WTC11 (cell line): ENCODE results near the gene SYT7. TPM values are rescaled to one million over a fixed set of nuclear protein-coding genes. Genes with fewer than 3 reads are reported as not detected.

Experiments used
- ATAC-seq: fragments of 200-7000 bp; cut with Tn5 transposase; 2 replicates; pipeline ENCODE4 v1.10.0; 2021; ENCODE audit warnings: mild to moderate bottlenecking, moderate library complexity
- CTCF ChIA-PET: fragments of 300-600 bp; sonication (Branson Sonifier 250); formaldehyde crosslinking; loops from one replicate; lab custom pipeline; 2021; ENCODE audit warnings: antibody characterized with exemption; lab: Charles Lee
- POLR2A ChIA-PET: fragments of 350-600 bp; sonication (Branson Sonifier 250); formaldehyde crosslinking; loops from one replicate; lab custom pipeline; 2021; ENCODE audit warnings: antibody characterized with exemption; lab: Charles Lee
- DNase-seq: peaks from one replicate; pipeline ENCODE4 v3.0.0; 2021; ENCODE audit warnings: low spot score
- H3K27ac Mint-ChIP-seq: 2 replicates; pipeline ENCODE4 v1.8.0; 2021; ENCODE audit warnings: mixed read lengths
- H3K27me3 Mint-ChIP-seq: 2 replicates; pipeline ENCODE4 v1.8.0; 2021; ENCODE audit warnings: low read depth, mild to moderate bottlenecking, moderate library complexity, mixed read lengths
- H3K36me3 Mint-ChIP-seq: 2 replicates; pipeline ENCODE4 v1.8.0; 2021; ENCODE audit warnings: mixed read lengths
- H3K4me1 Mint-ChIP-seq: 2 replicates; pipeline ENCODE4 v1.8.0; 2022; ENCODE audit warnings: mixed read lengths
- H3K4me3 Mint-ChIP-seq: 2 replicates; pipeline ENCODE4 v1.8.0; 2021; ENCODE audit warnings: mild to moderate bottlenecking, moderate library complexity, mixed read lengths
- H3K9me3 Mint-ChIP-seq: 2 replicates; pipeline ENCODE4 v1.8.0; 2021; ENCODE audit warnings: mixed read lengths
- ESRRA ChIP-seq: sonication (generic); formaldehyde crosslinking; IDR thresholded peaks from 2 replicates; pipeline ENCODE4 v1.8.1; 2022; ENCODE audit warnings: mild to moderate bottlenecking, missing genetic modification reagents, borderline replicate concordance
- ETV6 ChIP-seq: sonication (generic); formaldehyde crosslinking; IDR thresholded peaks from 2 replicates; pipeline ENCODE4 v1.8.1; 2022; ENCODE audit warnings: mild to moderate bottlenecking, missing genetic modification reagents
- FOXP1 ChIP-seq: sonication (generic); formaldehyde crosslinking; IDR thresholded peaks from 2 replicates; pipeline ENCODE4 v1.8.0; 2022; ENCODE audit warnings: missing genetic modification reagents, mild to moderate bottlenecking, moderate library complexity, borderline replicate concordance
- MXD4 ChIP-seq: fragments of 250-450 bp; sonication (Bioruptor Pico); IDR thresholded peaks from 2 replicates; pipeline ENCODE4 v1.8.0; 2021; ENCODE audit warnings: mild to moderate bottlenecking, moderate library complexity, borderline replicate concordance
- MYBL2 ChIP-seq: sonication (generic); formaldehyde crosslinking; IDR thresholded peaks from 2 replicates; pipeline ENCODE4 v1.8.1; 2023; ENCODE audit warnings: mild to moderate bottlenecking, moderate library complexity, missing genetic modification reagents
- NFE2L1 ChIP-seq: sonication (generic); formaldehyde crosslinking; IDR thresholded peaks from 2 replicates; pipeline ENCODE4 v1.8.1; 2023; ENCODE audit warnings: missing genetic modification reagents
- RELA ChIP-seq: sonication (generic); formaldehyde crosslinking; IDR thresholded peaks from 2 replicates; pipeline ENCODE4 v1.8.1; 2022; ENCODE audit warnings: missing genetic modification reagents, mild to moderate bottlenecking, borderline replicate concordance
- RORB ChIP-seq: fragments of 250-450 bp; sonication (Bioruptor Pico); IDR thresholded peaks from 2 replicates; pipeline ENCODE4 v1.9.0; 2021; ENCODE audit warnings: mild to moderate bottlenecking
- ZNF121 ChIP-seq: sonication (generic); formaldehyde crosslinking; IDR thresholded peaks from 2 replicates; pipeline ENCODE4 v1.8.0; 2023; ENCODE audit warnings: missing genetic modification reagents
- ZNF416 ChIP-seq: fragments of 250-450 bp; sonication (Bioruptor Pico); IDR thresholded peaks from 2 replicates; pipeline ENCODE4 v1.9.0; 2021; ENCODE audit warnings: mild to moderate bottlenecking, inconsistent platforms
- ZNF423 ChIP-seq: fragments of 250-450 bp; sonication (Bioruptor Pico); IDR thresholded peaks from 2 replicates; pipeline ENCODE4 v2.1.2; 2022; ENCODE audit warnings: mild to moderate bottlenecking, moderate library complexity
- total RNA-seq: library from RNA; stranded (reverse); gene quantifications from 3 replicates; pipeline ENCODE4 v1.2.3, GENCODE V29; 2021
- TF ChIP-seq, protein P1 (sequence below): fragments of 200-600 bp; IDR thresholded peaks from 2 replicates; pipeline ENCODE4 v1.8.0; 2022; ENCODE audit warnings: antibody characterized with exemption
- TF ChIP-seq, protein P2 (sequence below): sonication (generic); formaldehyde crosslinking; IDR thresholded peaks from 2 replicates; pipeline ENCODE4 v1.8.1; 2023; ENCODE audit warnings: mild to moderate bottlenecking, missing genetic modification reagents, borderline replicate concordance
- TF ChIP-seq, protein P3 (sequence below): sonication (generic); formaldehyde crosslinking; IDR thresholded peaks from 2 replicates; pipeline ENCODE4 v1.8.1; 2022; ENCODE audit warnings: missing genetic modification reagents, borderline replicate concordance
- TF ChIP-seq, protein P4 (sequence below): fragments of 250-450 bp; sonication (Bioruptor Pico); IDR thresholded peaks from 2 replicates; pipeline ENCODE4 v1.9.0; 2021; ENCODE audit warnings: mild to moderate bottlenecking
- TF ChIP-seq, protein P5 (sequence below): sonication (generic); formaldehyde crosslinking; IDR thresholded peaks from 2 replicates; pipeline ENCODE4 v1.8.0; 2022; ENCODE audit warnings: mild to moderate bottlenecking, missing genetic modification reagents

SYT7 gene
- total RNA-seq, 1 experiment from 2014 or later, result 12.5 TPM

DNA sequence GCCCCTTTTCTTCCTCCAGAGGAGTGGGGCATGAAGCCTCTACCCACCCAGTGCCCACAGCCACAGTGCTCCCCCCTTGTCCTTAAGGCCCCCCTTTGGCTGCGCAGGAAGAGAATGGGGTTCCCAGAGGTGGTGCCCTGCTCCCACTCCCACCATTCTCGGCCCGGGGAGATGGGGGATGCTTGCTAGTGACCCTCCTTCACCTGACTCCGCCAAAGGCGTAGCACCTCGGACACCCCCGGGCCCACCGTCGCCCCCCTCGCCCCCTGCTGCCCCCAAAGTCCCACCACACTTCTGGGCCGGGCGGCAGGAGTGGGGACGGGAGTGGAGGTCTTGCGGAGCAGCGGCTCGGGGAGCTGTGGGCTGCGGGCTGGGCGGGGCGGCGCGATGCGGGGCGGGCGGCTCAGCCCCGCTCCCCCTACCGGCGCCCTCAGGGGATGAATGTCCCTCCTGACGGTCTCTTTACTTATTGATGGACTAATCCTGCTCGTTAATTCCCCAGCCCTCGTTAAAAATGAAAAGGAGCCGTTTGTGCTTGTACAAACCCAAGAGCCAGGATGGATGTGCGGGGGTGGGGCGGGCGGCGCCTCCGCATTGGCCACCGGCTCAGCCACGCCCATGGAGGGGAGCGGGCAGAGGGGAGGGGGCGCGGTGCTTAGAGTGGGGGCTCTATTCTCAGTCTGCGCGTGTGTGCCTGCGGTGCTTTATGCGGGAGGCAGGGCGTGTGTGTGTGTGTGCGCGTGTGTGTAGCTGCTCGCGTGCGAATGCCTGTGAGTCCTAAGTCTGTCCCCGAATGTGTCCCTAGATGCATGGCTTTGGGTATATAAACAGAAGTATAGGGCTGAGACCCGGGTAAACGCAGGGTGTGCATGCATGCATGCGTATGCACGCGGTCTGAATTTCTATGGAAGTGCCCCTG is 25.6 kb downstream of the SYT7 start:
- Mint-ChIP-seq H3K9me3 (no peaks in the 10 kb centered on the region), H3K27ac (no peak overlapping the region)
- TF ChIP-seq, protein P1, sequence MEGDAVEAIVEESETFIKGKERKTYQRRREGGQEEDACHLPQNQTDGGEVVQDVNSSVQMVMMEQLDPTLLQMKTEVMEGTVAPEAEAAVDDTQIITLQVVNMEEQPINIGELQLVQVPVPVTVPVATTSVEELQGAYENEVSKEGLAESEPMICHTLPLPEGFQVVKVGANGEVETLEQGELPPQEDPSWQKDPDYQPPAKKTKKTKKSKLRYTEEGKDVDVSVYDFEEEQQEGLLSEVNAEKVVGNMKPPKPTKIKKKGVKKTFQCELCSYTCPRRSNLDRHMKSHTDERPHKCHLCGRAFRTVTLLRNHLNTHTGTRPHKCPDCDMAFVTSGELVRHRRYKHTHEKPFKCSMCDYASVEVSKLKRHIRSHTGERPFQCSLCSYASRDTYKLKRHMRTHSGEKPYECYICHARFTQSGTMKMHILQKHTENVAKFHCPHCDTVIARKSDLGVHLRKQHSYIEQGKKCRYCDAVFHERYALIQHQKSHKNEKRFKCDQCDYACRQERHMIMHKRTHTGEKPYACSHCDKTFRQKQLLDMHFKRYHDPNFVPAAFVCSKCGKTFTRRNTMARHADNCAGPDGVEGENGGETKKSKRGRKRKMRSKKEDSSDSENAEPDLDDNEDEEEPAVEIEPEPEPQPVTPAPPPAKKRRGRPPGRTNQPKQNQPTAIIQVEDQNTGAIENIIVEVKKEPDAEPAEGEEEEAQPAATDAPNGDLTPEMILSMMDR, result peak; percentile 49; the same call in 1 of the 2 replicates
- TF ChIP-seq RORB (CRISPR knock-in tag) (no peak), FOXP1 (CRISPR knock-in tag) (0 out of 2 replicates have a peak, but pooled peaks have one; percentile 40), ETV6 (CRISPR knock-in tag) (no peak)
- TF ChIP-seq, protein P2, sequence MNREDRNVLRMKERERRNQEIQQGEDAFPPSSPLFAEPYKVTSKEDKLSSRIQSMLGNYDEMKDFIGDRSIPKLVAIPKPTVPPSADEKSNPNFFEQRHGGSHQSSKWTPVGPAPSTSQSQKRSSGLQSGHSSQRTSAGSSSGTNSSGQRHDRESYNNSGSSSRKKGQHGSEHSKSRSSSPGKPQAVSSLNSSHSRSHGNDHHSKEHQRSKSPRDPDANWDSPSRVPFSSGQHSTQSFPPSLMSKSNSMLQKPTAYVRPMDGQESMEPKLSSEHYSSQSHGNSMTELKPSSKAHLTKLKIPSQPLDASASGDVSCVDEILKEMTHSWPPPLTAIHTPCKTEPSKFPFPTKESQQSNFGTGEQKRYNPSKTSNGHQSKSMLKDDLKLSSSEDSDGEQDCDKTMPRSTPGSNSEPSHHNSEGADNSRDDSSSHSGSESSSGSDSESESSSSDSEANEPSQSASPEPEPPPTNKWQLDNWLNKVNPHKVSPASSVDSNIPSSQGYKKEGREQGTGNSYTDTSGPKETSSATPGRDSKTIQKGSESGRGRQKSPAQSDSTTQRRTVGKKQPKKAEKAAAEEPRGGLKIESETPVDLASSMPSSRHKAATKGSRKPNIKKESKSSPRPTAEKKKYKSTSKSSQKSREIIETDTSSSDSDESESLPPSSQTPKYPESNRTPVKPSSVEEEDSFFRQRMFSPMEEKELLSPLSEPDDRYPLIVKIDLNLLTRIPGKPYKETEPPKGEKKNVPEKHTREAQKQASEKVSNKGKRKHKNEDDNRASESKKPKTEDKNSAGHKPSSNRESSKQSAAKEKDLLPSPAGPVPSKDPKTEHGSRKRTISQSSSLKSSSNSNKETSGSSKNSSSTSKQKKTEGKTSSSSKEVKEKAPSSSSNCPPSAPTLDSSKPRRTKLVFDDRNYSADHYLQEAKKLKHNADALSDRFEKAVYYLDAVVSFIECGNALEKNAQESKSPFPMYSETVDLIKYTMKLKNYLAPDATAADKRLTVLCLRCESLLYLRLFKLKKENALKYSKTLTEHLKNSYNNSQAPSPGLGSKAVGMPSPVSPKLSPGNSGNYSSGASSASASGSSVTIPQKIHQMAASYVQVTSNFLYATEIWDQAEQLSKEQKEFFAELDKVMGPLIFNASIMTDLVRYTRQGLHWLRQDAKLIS, result no peak
- TF ChIP-seq, all 79 proteins: peak for 2
- Mint-ChIP-seq H3K27me3 (peaks cover 30% of the 10 kb centered on the region), H3K4me1 (peaks cover 39% of the 10 kb centered on the region), H3K4me3 (peak overlapping the region; percentile 70), H3K36me3 (no peaks in the 10 kb centered on the region)
- POLR2A ChIA-PET, result interaction anchor here (0.6 kb wide), 1 partner anchor 9 kb away, joined by 3 read pairs; no protein-coding TSS in a partner anchor
- DNase-seq, result peak; percentile 66
- peak; percentile 64 for ATAC-seq
- CTCF ChIA-PET, result interaction anchor here (0.6 to 7.8 kb wide), 19 partner anchors 8 to 1005 kb away, joined by 3 to 58 read pairs (median 4); no protein-coding TSS in a partner anchor

DNA sequence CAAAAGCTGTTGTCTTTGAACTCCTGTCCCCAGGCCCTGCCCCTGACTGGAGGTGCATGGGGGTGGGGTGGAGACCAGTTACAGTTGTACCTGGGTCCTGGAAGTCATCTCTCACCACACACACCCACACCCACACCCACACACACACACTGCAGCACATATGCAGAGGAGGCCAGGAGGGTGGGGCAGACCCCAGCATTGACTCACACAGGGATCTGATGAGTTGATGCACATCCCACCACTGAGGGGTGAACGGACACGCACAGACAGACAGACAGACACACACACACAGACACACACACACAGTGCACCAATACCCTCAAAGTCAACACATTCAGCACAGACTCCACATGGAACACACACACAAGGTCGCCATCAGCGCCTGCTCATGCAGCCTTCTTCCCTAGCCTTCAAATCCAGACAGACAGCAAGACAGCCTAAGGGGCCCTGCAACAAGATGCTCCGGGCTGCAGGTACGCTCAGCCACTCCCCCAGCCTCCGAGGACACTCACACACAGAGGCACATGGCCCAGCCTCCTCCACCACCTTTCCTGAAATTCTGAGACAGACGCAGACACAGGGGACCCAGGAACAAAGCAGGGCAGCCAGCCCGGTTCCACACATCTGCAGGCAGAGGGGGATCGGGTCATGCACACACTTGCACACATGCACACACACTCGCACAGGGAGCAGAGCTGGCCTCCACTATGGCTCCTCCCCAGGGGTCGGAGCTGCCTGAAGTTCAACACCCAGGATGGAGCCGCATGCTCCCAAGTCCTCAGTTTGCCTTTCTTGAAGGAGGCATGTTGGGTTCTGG is 26.5 kb downstream of the SYT7 start:
- no peak for ATAC-seq
- Mint-ChIP-seq H3K9me3 (no peaks in the 10 kb centered on the region), H3K4me1 (peaks cover 39% of the 10 kb centered on the region), H3K36me3 (no peaks in the 10 kb centered on the region), H3K27ac (no peak overlapping the region), H3K4me3 (peak overlapping the region; percentile 41), H3K27me3 (peaks cover 30% of the 10 kb centered on the region)
- no peak for DNase-seq
- POLR2A ChIA-PET, result no interaction called here
- CTCF ChIA-PET, result interaction anchor here (0.6 to 7.8 kb wide), 20 partner anchors 9 to 1004 kb away, joined by 3 to 58 read pairs (median 4); no protein-coding TSS in a partner anchor
- TF ChIP-seq ZNF423, result no peak
- TF ChIP-seq, protein P3, sequence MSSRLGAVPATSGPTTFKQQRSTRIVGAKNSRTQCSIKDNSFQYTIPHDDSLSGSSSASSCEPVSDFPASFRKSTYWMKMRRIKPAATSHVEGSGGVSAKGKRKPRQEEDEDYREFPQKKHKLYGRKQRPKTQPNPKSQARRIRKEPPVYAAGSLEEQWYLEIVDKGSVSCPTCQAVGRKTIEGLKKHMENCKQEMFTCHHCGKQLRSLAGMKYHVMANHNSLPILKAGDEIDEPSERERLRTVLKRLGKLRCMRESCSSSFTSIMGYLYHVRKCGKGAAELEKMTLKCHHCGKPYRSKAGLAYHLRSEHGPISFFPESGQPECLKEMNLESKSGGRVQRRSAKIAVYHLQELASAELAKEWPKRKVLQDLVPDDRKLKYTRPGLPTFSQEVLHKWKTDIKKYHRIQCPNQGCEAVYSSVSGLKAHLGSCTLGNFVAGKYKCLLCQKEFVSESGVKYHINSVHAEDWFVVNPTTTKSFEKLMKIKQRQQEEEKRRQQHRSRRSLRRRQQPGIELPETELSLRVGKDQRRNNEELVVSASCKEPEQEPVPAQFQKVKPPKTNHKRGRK (CRISPR knock-in tag), result no peak
- TF ChIP-seq ESRRA (CRISPR knock-in tag), result no peak
- TF ChIP-seq ETV6 (CRISPR knock-in tag), result no peak
- TF ChIP-seq, protein P4, sequence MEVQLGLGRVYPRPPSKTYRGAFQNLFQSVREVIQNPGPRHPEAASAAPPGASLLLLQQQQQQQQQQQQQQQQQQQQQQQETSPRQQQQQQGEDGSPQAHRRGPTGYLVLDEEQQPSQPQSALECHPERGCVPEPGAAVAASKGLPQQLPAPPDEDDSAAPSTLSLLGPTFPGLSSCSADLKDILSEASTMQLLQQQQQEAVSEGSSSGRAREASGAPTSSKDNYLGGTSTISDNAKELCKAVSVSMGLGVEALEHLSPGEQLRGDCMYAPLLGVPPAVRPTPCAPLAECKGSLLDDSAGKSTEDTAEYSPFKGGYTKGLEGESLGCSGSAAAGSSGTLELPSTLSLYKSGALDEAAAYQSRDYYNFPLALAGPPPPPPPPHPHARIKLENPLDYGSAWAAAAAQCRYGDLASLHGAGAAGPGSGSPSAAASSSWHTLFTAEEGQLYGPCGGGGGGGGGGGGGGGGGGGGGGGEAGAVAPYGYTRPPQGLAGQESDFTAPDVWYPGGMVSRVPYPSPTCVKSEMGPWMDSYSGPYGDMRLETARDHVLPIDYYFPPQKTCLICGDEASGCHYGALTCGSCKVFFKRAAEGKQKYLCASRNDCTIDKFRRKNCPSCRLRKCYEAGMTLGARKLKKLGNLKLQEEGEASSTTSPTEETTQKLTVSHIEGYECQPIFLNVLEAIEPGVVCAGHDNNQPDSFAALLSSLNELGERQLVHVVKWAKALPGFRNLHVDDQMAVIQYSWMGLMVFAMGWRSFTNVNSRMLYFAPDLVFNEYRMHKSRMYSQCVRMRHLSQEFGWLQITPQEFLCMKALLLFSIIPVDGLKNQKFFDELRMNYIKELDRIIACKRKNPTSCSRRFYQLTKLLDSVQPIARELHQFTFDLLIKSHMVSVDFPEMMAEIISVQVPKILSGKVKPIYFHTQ (CRISPR knock-in tag), result no peak
- no peak for TF ChIP-seq MXD4
- no peak for TF ChIP-seq ZNF121
- TF ChIP-seq ZNF416 (CRISPR knock-in tag), result no peak
- no peak for TF ChIP-seq MYBL2
- TF ChIP-seq, protein P2, result no peak
- TF ChIP-seq, protein P5, sequence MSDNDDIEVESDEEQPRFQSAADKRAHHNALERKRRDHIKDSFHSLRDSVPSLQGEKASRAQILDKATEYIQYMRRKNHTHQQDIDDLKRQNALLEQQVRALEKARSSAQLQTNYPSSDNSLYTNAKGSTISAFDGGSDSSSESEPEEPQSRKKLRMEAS (CRISPR knock-in tag), result no peak
- no peak for TF ChIP-seq FOXP1 (CRISPR knock-in tag)
- TF ChIP-seq RELA, result no peak
- no peak for TF ChIP-seq NFE2L1 (CRISPR knock-in tag)
